Activated T-cell treated with anti-CD3 and anti-CD28 coated beads for 4 hours (primary cell): ENCODE measurements around the gene FIGN.

ENCODE experiments used
- DNase-seq: peaks from one replicate; pipeline ENCODE4 v3.0.0-alpha.2; 2020

Gene FIGN

DNA sequence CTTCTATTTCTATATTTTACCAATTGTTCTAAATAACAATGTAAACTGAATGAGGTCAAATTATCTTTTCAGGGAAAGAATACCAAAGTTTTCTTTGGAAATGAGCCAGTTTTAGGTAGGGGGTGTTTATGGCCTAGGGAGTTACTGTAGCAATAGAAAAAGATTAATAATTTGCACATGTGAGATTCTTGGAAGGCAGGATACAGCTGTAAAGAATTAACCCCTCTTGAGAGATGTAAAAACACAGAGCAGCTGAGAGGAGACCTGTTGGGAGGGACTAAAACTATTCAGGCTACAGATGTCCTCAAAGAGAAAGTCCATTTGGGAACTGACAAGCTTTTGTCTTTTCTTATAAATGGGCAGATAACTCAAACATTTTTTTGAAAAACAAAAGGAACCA lies 182.2 kb downstream of the FIGN start:
- DNase-seq, result no peak

DNA sequence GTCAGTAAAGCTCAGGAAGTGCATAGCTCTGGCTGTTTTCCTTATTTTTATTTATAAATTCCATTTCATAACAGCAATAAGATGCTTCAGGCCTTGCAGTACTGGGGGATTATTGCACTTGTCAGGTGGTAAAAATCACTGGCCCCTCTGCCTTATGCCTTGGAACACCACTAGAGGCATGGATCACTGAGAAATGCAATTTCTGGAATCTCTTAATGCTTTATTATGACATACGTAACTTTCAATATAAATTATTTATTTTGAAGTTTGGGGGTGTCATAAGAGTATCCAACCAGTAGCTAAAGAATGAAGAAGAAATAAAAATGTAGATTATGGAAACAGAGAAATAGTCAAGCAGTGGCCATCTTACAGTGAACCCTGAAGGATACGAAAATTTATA lies 183.1 kb downstream of the FIGN start:
- no peak for DNase-seq

DNA sequence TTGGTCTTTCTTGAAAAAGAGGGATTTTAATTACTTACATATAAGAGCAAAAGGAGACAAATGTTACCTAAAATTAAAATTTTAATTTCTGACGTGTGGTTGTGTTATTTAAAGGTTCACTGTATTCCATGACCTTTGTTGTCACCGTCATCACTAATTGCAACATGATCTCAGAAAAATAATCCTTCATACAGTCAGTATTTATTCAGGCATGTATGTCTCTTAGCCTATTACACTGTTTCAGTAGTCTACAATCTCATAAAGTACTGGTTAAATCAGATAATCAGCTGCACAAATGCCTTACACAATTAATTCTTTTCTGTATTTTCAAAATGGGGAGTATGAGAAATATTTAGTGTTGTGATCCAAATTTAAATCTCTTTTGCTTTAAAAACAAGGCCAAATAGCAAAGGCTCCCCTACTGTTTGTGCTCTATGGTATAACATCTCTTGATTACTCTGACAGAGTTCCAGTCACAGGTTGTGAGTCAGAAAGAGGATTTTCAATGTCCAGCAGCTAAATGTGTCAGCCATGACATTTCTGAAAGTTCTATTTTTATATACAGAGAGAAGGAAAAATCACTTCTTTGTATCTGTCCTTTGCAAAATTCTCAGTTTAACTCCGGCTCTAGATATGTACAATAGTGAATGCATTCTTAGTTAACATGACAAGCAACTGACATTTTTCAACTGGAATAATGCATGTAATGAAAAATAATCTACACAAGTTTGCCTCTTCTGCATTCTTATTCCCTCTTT lies 184.0 kb downstream of the FIGN start:
- DNase-seq, result no peak

DNA sequence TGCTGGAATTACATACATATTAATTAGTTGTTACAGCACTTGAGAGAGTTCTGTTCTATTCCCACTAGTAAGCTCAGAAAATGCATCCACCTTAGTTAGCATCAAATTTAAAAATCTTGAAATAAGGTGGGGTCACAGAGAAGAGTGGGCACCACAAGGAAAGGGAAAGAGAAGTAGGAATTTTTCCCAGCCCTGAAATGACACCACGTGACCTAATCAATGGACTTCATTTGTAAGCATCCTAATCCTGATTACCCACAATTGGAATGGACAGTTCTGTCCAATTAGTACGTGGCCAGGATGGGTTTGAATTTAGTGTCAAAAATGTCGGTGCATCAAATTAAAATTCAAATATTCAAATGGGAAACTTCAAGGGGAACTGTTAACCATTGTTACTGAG lies 186.8 kb downstream of the FIGN start:
- DNase-seq, result no peak
